Peyer's patch (tissue), 4 donors: ENCODE measurements around the gene NAA10. TPM values are rescaled to one million over a fixed set of nuclear protein-coding genes. Genes with fewer than 3 reads are reported as not detected.

Experiments
- DNase-seq, 3 donors: peaks; one replicate each; pipeline ENCODE4 v3.0.0-alpha.2; 2017 to 2019
- H3K27ac ChIP-seq, 4 donors: fragments of 200-600 bp; sonication (generic); one replicate each; pipeline ENCODE4 v1.5.1; 2016 to 2019
- H3K27me3 ChIP-seq, 2 donors: fragments of 200-600 bp; sonication (generic); one replicate each; pipeline ENCODE4 v1.5.1; 2019
- H3K36me3 ChIP-seq, 3 donors: fragments of 200-600 bp; sonication (generic); one replicate each; pipeline ENCODE4 v1.5.1; 2016 to 2019
- H3K4me1 ChIP-seq, 4 donors: fragments of 200-600 bp; sonication (generic); one replicate each; pipeline ENCODE4 v1.5.1; 2016 to 2019
- H3K4me3 ChIP-seq, 4 donors: fragments of 200-600 bp; sonication (generic); 1 replicate in 3 of 4; 2 replicates in 1 of 4; pipeline ENCODE4 v1.5.1; 2016 to 2019; ENCODE audit warnings: mild to moderate bottlenecking in 1 of 4
- H3K9me3 ChIP-seq, 4 donors: fragments of 200-600 bp; sonication (generic); one replicate each; pipeline ENCODE4 v1.5.1; 2016 to 2019; ENCODE audit warnings: mild to moderate bottlenecking in 1 of 4
- POLR2A ChIP-seq, 2 donors: fragments of 450-650 bp; IDR thresholded peaks; one replicate each; pipeline ENCODE4 v1.5.1; 2017; ENCODE audit warnings: antibody characterized with exemption in 2 of 2, mild to moderate bottlenecking in 2 of 2, moderate library complexity in 2 of 2
- total RNA-seq, 4 donors: library from RNA; depleted of rRNA; stranded (reverse); fragments of >200 nt; gene quantifications; one replicate each; pipeline ENCODE4 v1.1.0, GENCODE V29; 2016
- TF ChIP-seq, protein P1 (sequence below), 6 experiments: fragments of 450-650 bp in 4 of 6; fragments of 200-600 bp in 2 of 6; sonication (generic) in 1 of 6; IDR thresholded peaks; one replicate each; pipeline ENCODE4 v1.5.1; 2017 to 2019; ENCODE audit warnings: antibody characterized with exemption in 6 of 6, mild to moderate bottlenecking in 3 of 6, moderate library complexity in 1 of 6

Gene NAA10
- total RNA-seq, 4 donors from 2014 or later = 32.9 to 118 (median 54.1) TPM

DNA sequence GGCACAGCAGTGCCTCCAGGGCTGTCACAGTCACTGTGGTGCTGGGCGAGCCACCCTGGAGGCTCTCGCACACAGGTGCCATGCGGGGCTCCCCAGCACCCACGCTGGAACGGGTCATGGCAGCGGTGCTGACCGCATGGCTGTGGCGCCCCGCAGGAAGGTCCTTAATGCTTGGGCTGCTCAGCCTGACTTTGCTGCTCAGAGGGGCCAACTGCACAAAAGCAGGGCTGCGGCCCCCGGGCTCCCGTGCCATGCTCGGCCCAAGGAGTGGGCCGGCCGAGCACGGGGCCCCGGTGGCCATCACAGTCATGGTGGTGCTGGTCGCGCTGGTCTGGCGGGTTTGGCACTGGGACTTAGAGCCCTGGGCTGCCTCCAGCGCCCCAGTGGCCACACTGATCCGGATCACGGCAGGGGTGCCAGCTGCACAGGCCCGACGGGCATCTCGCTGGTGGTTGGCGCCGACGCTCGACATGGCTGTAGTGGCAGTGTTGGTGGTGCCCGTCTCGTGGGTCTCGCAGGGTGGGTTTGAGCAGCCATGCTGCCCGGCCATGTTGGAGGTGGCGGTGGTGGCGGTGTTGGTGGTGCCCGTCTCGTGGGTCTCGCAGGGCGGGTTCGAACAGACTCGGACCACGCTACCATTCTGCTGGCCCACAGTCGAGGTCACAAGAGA, 19.9 kb upstream of the NAA10 start:
- no peak for DNase-seq

DNA sequence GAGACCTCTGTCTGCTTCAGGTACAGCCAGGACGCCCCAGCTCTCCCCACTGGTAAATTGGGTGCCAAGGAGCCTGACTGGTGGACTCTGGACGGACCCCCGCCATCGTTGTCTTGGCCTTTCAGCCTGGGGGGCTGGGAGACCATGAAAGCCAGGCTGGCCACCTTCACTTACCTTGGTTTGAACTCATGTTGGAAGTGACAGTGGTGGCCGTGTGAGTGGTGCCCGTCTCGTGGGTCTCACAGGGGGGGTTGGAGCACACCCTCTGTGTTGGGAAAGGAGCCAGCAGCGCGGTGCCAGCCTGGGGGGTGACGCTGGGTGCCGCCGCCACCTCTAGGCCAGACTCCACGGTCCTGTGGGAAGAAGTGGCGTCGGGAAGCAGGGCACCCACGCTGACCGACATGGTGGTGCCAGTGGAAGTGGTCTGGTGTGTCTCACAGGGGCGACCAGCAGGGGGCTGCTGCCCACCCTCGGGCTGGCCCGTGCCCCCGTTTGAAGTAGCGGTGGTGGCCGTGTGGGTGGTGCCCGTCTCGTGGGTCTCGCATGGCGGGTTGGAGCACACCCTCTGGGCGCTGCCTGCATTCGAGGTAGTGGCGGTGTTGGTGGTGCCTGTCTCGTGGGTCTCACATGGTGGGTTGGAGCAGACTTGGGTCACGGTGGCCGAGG, 19.2 kb upstream of the NAA10 start:
- Histone ChIP-seq H3K36me3 (peaks cover 0 to 88% (median 3%) of the 10 kb centered on the region in 3 donors), H3K27ac (peak overlapping the region in 2 of 4 donors; percentile 19 to 68), H3K27me3 (no peaks in the 10 kb centered on the region), H3K4me3 (peak overlapping the region in 1 of 4 donors; percentile 22), H3K4me1 (peaks cover 0 to 4% (median 0%) of the 10 kb centered on the region in 4 donors), H3K9me3 (no peaks in the 10 kb centered on the region)
- TF ChIP-seq, protein P1, sequence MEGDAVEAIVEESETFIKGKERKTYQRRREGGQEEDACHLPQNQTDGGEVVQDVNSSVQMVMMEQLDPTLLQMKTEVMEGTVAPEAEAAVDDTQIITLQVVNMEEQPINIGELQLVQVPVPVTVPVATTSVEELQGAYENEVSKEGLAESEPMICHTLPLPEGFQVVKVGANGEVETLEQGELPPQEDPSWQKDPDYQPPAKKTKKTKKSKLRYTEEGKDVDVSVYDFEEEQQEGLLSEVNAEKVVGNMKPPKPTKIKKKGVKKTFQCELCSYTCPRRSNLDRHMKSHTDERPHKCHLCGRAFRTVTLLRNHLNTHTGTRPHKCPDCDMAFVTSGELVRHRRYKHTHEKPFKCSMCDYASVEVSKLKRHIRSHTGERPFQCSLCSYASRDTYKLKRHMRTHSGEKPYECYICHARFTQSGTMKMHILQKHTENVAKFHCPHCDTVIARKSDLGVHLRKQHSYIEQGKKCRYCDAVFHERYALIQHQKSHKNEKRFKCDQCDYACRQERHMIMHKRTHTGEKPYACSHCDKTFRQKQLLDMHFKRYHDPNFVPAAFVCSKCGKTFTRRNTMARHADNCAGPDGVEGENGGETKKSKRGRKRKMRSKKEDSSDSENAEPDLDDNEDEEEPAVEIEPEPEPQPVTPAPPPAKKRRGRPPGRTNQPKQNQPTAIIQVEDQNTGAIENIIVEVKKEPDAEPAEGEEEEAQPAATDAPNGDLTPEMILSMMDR (IDR thresholded peaks at IDR 0.05) = no peak
- no peak for TF ChIP-seq POLR2A (IDR thresholded peaks at IDR 0.05)
- DNase-seq = no peak

More for the DNA sequence above, 19.9 kb upstream of the NAA10 start:
- Histone ChIP-seq H3K4me3 (no peak overlapping the region), H3K27me3 (no peaks in the 10 kb centered on the region), H3K27ac (no peak overlapping the region), H3K4me1 (peaks cover 0 to 4% (median 0%) of the 10 kb centered on the region in 4 donors), H3K9me3 (no peaks in the 10 kb centered on the region), H3K36me3 (peaks cover 0 to 88% (median 3%) of the 10 kb centered on the region in 3 donors)
- TF ChIP-seq POLR2A (IDR thresholded peaks at IDR 0.05) = no peak
- TF ChIP-seq, protein P1 (IDR thresholded peaks at IDR 0.05) = no peak

DNA sequence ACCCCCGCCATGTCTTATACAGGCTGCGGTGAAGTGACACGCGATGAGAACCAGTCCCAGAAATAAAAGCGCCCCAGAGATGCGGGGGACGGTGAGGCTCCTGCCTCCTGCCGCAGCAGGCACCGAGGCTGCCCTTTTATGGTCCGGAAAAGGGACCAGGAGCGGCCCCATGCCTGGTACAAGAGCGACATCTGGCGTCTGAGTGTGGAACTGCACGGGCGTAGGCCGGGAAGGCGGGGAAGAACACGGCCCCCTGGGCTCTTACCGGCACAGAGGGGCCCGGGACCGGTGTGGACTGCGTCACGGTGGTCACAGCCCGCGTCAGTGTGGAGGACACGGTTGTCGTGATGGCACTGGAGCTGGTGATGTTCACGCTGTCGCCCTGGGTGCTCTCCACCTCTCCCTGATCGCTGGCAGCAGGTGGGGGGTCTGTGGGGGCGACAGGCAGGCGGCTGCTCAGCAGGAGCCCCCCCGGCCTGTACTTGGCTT, 18.5 kb upstream of the NAA10 start:
- peak overlapping the region in 1 of 4 donors; percentile 22 for H3K4me3 ChIP-seq
- H3K36me3 ChIP-seq = peaks cover 0 to 83% (median 3%) of the 10 kb centered on the region in 3 donors
- TF ChIP-seq, protein P1 (IDR thresholded peaks at IDR 0.05) = peak; percentile 88 to 99 (median 92)
- no peak for TF ChIP-seq POLR2A (IDR thresholded peaks at IDR 0.05)

DNA sequence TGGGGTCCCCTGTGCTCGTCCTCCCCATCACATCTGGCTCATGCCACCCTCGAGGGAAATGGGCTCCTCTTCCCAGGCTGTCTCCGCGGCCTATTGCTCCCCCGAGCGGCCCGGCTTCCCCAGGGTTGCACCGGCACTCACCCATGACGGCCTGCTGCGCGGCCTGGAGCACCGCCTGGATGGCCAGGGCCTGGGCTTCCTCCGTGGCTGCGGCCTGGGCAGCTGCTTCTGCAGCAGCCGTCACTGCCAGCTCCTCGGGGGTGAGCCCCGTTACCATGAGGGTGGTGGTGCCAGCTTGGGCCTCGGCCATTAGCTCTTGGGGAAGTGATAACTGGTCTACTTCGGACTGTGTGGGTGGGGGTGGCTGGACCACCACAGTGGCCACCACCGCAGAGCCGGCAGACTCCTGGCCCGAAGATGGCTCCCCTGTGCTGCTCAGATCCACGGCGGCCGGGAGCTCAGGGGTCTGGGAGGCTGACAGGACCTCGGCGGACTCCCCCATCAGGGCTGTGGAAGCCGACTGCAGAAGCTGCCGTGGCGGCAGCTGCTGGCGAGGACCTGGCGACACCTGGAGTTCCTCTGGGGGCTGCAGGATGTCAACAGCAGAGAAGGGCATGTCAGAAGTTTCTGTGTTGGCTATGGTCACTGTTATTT, 17.7 kb upstream of the NAA10 start:
- peaks cover 0 to 4% (median 0%) of the 10 kb centered on the region in 4 donors for H3K4me1 ChIP-seq
- DNase-seq = no peak
- H3K27ac ChIP-seq = peak overlapping the region in 1 of 4 donors; percentile 68
- TF ChIP-seq, protein P1 (IDR thresholded peaks at IDR 0.05) = no peak
- TF ChIP-seq POLR2A (IDR thresholded peaks at IDR 0.05) = no peak
- H3K4me3 ChIP-seq = no peak overlapping the region
- H3K27me3 ChIP-seq = no peaks in the 10 kb centered on the region
- H3K36me3 ChIP-seq = peaks cover 0 to 77% (median 3%) of the 10 kb centered on the region in 3 donors
- no peaks in the 10 kb centered on the region for H3K9me3 ChIP-seq

More for the DNA sequence above, 18.5 kb upstream of the NAA10 start:
- no peaks in the 10 kb centered on the region for H3K27me3 ChIP-seq
- peak overlapping the region in 3 of 4 donors; percentile 19 to 68 (median 33) for H3K27ac ChIP-seq
- peaks cover 0 to 4% (median 0%) of the 10 kb centered on the region in 4 donors for H3K4me1 ChIP-seq
- peak; percentile 71 to 85 (median 74) for DNase-seq
- H3K9me3 ChIP-seq = no peaks in the 10 kb centered on the region

DNA sequence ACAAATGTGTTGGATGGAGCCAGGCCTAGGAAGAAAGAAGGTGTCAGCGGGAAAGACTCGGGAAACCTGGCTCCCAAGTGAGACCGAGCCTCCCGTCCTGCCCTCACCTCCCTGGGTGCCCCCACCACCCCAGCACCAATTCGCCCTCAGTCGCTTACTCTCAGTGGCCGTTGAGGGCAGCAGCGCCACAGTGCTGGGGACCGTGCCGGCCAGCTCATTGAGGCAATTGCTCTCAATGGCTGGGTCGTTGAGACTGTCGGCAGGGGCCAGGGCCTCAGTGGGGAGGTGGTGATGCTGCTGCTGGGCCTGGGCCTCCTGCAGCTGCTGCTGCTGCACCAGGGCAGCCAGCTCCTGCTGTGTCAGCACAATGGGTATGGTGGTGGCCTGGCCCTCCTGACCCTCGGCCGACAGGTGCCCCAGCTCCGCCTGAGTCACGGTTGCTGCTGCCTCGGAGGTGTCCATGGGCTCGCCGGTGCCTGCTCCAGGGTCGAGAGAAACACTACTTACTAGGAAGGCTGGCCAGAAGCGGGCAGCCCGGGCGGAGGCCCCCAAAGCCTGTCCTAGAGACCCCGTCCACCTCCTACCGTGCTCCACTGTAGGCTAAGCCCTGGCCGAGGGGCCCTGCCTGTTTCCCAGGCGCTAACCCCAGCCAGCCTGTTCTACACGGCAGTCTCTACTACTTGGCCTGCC, 17.0 kb upstream of the NAA10 start:
- TF ChIP-seq POLR2A (IDR thresholded peaks at IDR 0.05) = no peak
- TF ChIP-seq, protein P1 (IDR thresholded peaks at IDR 0.05) = no peak
- H3K36me3 ChIP-seq = peaks cover 0 to 70% (median 3%) of the 10 kb centered on the region in 3 donors
- no peak overlapping the region for H3K4me3 ChIP-seq
- no peak for DNase-seq
- peaks cover 0 to 4% (median 0%) of the 10 kb centered on the region in 4 donors for H3K4me1 ChIP-seq
- H3K27ac ChIP-seq = peak overlapping the region in 1 of 4 donors; percentile 68
- H3K27me3 ChIP-seq = no peaks in the 10 kb centered on the region
- H3K9me3 ChIP-seq = no peaks in the 10 kb centered on the region
